Large intestine (tissue), 3 donors: Measurements from ENCODE around the gene ACSL6. TPM values are rescaled to one million over a fixed set of nuclear protein-coding genes. Genes with fewer than 3 reads are reported as not detected.

Source experiments
- DNase-seq, 2 donors: peaks; one replicate each; pipeline versions ENCODE4 v3.0.0 to v3.0.0-alpha.2; 2013
- H3K27ac ChIP-seq: one replicate; pipeline ENCODE4 v1.5.1; 2013; ENCODE audit warnings: low read length
- H3K27me3 ChIP-seq: 2 replicates; pipeline ENCODE4 v1.6.1; 2013; ENCODE audit warnings: low read length; ENCODE audit not compliant: control insufficient read depth, insufficient read depth
- H3K36me3 ChIP-seq: 2 replicates; pipeline ENCODE4 v1.6.1; 2013; ENCODE audit warnings: low read length; ENCODE audit not compliant: control insufficient read depth, insufficient read depth
- H3K4me1 ChIP-seq: one replicate; pipeline ENCODE4 v1.6.1; 2013; ENCODE audit warnings: low read length; ENCODE audit not compliant: control insufficient read depth, insufficient read depth
- H3K4me3 ChIP-seq: one replicate; pipeline ENCODE4 v1.5.1; 2013; ENCODE audit warnings: low read length
- H3K9me3 ChIP-seq: one replicate; pipeline ENCODE4 v1.6.1; 2013; ENCODE audit warnings: mild to moderate bottlenecking, low read depth, low read length, moderate library complexity; ENCODE audit not compliant: control insufficient read depth
- WGBS: methylation state at CpG from one replicate; pipeline ENCODE4 v1.1.5; 2013; ENCODE audit warnings: low lambda C conversion rate; ENCODE audit not compliant: insufficient coverage; 5-methylcytosine and 5-hydroxymethylcytosine counted together
- polyA plus RNA-seq: library from polyadenylated mRNA; unstranded; fragments of 120-200 nt; gene quantifications from one replicate; pipeline ENCODE4 v1.2.1, GENCODE V29; 2013

The ACSL6 gene
- polyA plus RNA-seq, 1 donor: 2.9 TPM

DNA sequence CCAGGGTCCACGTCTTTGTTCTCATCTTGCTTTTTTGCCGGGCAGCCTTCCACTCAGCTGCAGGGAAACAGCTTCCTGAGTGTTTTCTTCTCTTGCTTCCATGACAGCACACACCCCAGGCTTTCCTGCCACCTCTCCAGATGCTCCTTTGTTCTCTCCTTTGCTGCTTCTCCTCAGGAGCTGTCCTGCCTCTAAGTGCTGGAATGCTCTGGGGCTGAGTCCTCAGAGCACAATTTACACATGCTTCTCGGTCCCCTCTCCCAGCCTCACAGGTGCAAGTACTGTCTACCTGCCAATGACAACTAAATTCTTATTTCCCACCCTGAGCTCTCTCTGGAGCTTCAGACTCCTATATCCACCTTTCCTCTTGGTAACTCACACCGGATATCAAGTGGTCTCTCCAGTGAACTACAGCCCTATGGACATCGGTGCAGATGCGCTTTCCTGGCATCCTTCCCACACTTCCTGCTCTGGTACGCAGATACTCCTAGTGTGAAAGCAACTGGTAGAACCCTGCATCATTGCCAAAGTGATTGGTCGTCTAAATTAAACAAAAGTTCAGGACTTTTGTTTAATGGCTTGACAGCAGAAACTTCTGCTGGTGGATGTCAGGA, 13.4 kb upstream of the ACSL6 start:
- Histone ChIP-seq H3K4me1 (peaks cover 5% of the 10 kb centered on the region), H3K27me3 (peaks cover 18% of the 10 kb centered on the region), H3K4me3 (no peak overlapping the region), H3K9me3 (no peaks in the 10 kb centered on the region), H3K36me3 (no peaks in the 10 kb centered on the region), H3K27ac (no peak overlapping the region)
- 83% methylated on average over 3 of the region's 8 CpGs for WGBS
- no peak for DNase-seq

DNA sequence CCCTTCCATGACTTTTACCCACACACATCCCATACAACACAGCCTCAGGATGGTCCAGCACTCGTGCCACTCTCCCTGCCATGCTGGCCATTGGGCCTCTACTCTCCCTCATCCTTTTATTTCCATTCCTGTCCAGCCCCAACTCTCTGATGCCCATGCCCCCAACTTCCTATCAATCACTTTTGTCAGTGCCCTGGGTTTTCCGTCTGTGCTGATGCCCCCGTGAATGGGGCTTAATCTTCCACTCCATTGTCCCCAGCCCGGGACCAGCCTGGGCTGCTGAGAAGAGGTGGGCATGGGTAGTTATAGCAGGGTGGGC, 12.6 kb upstream of the ACSL6 start:
- no peaks in the 10 kb centered on the region for H3K9me3 ChIP-seq
- H3K4me3 ChIP-seq: no peak overlapping the region
- 100% methylated on average over 1 of the region's 4 CpGs for WGBS
- H3K27me3 ChIP-seq: peaks cover 24% of the 10 kb centered on the region
- no peaks in the 10 kb centered on the region for H3K36me3 ChIP-seq
- DNase-seq: no peak
- H3K27ac ChIP-seq: no peak overlapping the region
- H3K4me1 ChIP-seq: no peaks in the 10 kb centered on the region

DNA sequence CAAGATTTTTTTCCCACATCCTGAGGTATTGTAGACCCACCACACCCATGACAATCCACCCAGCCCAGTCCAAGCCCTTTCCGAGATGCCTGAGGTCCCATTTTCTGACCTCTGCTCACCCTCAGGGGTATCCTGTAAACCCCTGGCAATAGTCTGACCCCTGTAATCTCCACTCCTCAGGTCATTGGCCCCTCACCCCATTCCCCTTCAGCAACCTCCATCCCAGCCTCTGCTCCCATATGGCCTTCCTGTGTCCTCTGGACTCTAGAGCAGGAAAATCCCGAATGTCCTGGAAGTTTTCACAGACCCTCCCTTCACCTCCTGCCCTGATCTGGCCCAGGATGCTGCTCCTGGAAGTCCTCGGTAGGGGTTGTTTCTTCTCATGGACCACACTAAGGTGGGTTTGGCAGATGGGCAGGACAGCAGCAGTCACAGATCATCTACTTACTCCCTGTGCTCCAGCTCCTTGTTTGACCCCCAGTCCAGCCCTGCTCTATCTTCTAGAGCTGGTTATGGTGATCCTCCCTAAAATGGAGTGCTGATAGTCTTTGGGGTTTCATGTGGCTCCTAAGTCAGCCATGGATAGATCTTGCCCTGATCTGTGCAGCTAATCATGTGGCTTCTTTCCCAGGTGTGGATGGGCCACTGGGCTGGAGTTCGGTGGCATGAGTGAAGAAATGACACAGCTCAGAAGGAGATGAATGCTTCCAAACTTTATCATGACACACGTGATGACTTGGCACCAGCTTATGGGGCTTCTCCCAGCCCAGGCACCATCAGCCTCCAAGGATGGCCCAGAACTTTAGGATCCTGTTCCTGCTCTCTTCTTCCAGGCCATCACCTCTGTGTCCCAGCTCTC, 12.0 kb upstream of the ACSL6 start:
- WGBS: no CpG with 5 or more reads among the region's 5 CpGs
- DNase-seq: no peak
- Histone ChIP-seq H3K9me3 (no peaks in the 10 kb centered on the region), H3K4me1 (no peaks in the 10 kb centered on the region), H3K4me3 (no peak overlapping the region), H3K36me3 (no peaks in the 10 kb centered on the region), H3K27ac (no peak overlapping the region), H3K27me3 (peaks cover 24% of the 10 kb centered on the region)

DNA sequence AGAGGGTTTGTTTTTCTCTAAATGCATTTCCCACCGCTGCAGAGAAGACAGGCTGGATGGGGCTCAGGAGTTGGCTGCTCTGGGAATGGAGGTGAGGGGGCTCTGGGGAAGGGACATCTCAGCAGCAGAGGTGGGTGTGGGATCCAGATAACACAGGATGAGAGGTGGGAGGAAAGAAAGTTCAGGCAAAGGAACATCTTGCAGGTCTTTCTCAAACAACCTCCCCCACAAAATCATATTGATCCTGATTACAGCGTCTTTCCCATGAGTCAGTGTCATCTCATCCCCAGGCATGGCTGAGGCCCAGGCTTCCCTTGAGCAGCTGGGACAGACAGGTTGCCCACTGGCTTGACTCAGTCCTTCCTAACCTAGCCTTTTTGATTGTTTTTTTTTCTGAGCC, 11.3 kb upstream of the ACSL6 start:
- no CpG with 5 or more reads among the region's 2 CpGs for WGBS
- no peaks in the 10 kb centered on the region for H3K36me3 ChIP-seq

DNA sequence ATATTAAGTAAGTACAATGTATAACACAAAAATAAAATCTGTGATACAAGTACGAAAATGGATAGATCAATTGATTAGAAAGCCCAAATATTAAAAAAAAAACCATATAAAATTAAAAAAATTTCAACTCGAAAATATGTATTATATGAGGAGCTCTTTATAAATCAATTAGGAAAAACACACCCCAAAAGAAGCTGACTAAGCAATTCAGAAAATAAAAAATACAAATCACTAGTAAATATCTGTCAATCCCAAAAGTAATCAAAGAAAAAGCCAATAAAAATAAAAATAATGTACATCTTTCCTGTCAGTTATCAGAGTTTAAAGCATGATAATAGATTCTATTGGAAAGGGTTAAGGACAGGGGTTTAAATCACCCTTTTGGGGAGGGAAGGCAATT, 10.2 kb upstream of the ACSL6 start:
- H3K36me3 ChIP-seq: no peaks in the 10 kb centered on the region
- no peaks in the 10 kb centered on the region for H3K9me3 ChIP-seq
- 67% methylated on average over 2 of the region's 2 CpGs for WGBS
- no peak overlapping the region for H3K27ac ChIP-seq
- no peak overlapping the region for H3K4me3 ChIP-seq
- no peak for DNase-seq
- no peaks in the 10 kb centered on the region for H3K4me1 ChIP-seq
- peaks cover 28% of the 10 kb centered on the region for H3K27me3 ChIP-seq

More for the DNA sequence above, 11.3 kb upstream of the ACSL6 start:
- H3K27ac ChIP-seq: no peak overlapping the region
- no peaks in the 10 kb centered on the region for H3K4me1 ChIP-seq
- H3K9me3 ChIP-seq: no peaks in the 10 kb centered on the region
- peaks cover 26% of the 10 kb centered on the region for H3K27me3 ChIP-seq
- no peak overlapping the region for H3K4me3 ChIP-seq
- DNase-seq: no peak

DNA sequence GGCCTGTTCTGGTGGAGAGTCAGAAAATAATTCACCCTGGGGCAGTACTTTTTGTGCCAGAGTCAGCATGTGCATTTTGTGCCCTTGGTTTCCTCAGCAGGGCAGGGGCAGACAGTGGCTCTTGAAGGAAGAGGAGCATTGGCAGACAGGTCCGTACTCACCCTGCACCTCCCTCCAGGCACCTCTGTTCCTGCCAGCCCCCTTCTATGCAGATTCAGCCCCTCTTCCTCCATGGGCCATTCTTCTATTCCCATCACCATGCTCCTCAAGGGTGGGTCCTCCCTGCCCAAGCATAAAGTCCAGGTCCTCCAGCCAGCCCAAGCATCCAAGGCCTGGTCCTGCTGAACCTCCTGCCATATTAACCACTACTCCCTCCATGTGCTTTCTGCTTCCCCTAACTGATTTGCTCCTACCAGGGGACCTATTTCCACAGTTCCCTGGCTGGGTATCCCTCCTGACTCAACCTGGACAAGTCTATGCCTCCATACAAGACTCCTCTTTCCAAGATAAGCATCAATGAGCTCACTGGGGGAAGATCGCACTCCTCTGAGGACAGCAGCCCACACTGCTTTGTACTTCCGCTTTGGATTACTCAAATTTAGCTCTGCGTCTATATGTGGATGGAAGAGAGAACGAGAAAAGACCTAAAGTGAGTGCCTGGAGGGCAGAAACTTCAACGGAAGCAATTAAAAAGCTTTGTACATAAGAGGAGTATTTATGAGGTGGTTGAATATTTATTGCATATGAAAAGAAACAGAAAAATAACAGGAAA, 9.3 kb upstream of the ACSL6 start:
- DNase-seq: no peak
- peaks cover 28% of the 10 kb centered on the region for H3K27me3 ChIP-seq

DNA sequence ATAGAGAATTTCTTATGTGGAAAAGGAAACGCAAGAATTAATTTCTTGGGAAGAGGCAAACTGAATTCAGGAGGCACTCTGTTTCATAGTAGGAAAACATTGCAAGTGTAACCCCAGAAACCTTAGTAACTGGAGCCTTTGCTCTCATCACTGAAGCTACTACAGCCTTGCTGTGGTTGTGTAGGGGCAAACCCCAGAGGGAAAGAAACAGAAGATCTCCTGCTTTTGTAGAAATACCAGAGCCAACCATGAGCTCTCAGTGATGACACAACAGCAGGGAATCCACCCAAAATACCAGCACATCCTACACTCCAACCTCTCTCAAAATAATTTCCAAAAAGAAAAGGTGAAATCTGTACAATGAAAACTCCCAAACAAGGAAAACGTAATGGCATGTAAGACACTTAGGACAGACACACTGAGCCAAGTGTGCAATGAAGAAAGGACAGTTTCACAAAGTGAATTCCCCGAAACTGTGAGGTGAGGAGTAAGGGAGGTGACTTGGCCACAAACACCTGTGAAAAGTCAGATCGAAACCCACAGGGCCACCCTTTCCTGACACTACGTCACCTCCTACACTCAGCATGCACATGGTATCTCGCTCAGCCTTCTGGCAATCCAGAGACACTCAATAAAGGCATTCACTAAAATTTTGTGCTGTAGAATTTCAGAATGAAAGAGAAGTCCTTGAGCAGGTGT, 8.5 kb upstream of the ACSL6 start:
- no peaks in the 10 kb centered on the region for H3K9me3 ChIP-seq
- H3K27ac ChIP-seq: no peak overlapping the region
- WGBS: 78% methylated on average over 3 of the region's 6 CpGs
- H3K4me1 ChIP-seq: no peaks in the 10 kb centered on the region
- H3K4me3 ChIP-seq: no peak overlapping the region
- no peak for DNase-seq
- H3K36me3 ChIP-seq: no peaks in the 10 kb centered on the region
- peaks cover 28% of the 10 kb centered on the region for H3K27me3 ChIP-seq

More for the DNA sequence above, 9.3 kb upstream of the ACSL6 start:
- no peaks in the 10 kb centered on the region for H3K36me3 ChIP-seq
- H3K4me3 ChIP-seq: no peak overlapping the region
- WGBS: 81% methylated on average over 3 of the region's 6 CpGs
- H3K27ac ChIP-seq: no peak overlapping the region
- H3K4me1 ChIP-seq: no peaks in the 10 kb centered on the region
- H3K9me3 ChIP-seq: no peaks in the 10 kb centered on the region

DNA sequence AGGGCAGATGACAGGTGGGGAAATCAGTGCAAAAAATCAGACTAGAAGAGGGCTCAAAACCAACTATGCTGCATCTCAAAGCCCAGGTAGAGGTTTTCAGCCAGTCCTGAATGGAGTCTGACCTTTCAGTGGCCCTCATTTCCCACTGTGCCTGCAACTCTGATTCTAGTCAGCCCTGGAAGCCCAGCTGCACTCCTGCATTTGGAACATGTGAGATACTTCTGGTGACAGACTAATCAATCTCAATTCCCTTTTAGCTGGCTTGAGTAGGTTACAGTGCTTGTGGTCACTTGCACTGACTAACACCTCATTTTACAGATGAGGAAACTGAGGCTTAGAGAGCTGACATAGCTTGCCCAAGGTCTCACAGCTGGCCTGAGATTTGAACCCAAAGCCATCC, 7.9 kb upstream of the ACSL6 start:
- peaks cover 28% of the 10 kb centered on the region for H3K27me3 ChIP-seq
- no peak overlapping the region for H3K27ac ChIP-seq
- H3K9me3 ChIP-seq: no peaks in the 10 kb centered on the region
- H3K4me1 ChIP-seq: no peaks in the 10 kb centered on the region
- DNase-seq: no peak
- H3K4me3 ChIP-seq: no peak overlapping the region
- H3K36me3 ChIP-seq: no peaks in the 10 kb centered on the region

DNA sequence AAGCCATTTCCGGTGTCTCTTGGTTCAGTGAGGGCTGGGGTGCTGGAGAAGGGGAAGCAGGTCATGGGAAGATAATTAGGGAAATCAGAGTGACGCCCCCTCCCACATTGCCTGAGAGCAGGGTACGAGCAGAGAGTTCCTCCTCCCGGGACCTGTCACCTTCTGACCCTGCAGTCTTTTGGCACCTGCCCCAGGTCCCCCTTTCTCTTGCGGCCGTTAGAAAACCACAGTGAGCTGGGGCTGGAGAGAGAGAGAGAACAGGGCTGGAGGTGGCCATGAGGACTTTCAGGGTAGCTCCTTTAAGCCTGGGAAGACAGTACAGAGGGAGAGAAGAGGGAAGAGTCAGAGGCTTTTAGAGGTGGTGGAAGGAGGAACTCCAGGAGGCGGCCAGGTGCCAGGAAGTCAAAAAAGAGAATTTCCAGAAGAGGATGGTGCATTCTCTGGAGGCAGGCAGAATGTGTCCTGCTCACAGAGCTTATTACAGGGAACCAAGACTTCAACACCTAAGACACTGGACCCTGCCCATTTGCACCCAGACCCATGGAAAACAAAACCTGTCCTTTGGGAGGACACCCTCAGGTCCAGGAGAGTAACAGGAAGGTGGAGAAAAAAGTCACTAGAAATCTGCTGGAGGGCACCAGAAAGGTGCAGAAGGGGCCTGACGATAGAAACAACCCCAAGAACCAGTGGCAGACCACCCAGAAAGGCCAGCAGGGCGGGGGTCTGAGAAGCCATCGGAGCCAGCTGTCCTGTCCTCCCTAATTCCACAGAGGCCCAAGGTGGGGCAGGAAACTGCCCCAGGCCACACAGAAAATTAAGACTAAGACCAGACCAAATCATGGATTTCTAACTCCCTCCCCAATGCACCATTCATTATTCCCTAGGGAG, 6.5 kb upstream of the ACSL6 start:
- H3K27me3 ChIP-seq: peaks cover 29% of the 10 kb centered on the region
- H3K27ac ChIP-seq: no peak overlapping the region
- no CpG with 5 or more reads among the region's 10 CpGs for whole genome bisulfite sequencing
- H3K4me1 ChIP-seq: no peaks in the 10 kb centered on the region
- no peak overlapping the region for H3K4me3 ChIP-seq
- H3K36me3 ChIP-seq: no peaks in the 10 kb centered on the region
- no peak for DNase-seq
- H3K9me3 ChIP-seq: no peaks in the 10 kb centered on the region
